Hematopoietic multipotent progenitor cell treated with erythropoietin and hydrocortisone succinate and interleukin-3 and kit ligand, for 15 days (in vitro differentiated cells): ENCODE results near the gene PGM5.

Source experiments
- DNase-seq: peaks from one replicate; pipeline ENCODE4 v3.0.0-alpha.2; 2015; ENCODE audit warnings: low spot score

The PGM5 gene

GRCh38 chr9:68496356-68496755, 139.9 kb downstream of the PGM5 start:
- no peak for DNase-seq

DNA sequence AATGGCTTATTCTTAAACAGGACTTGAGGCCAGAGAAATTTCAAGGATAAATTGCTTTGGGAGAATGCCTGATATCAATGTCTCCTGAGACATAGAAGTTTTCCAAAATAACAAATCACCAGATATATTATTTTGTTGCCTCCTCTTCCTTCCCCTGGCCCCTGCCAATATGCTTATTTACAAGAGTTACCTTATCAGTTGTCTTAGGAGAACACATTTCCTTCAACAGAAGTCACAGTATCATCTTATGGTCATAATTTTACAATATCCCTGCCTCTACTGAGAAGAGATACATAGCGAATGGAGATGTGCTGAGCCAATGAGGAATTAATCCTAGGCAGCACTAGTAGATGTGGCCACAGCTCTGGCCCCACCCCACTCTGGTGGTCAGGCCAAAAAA, 141.2 kb downstream of the PGM5 start:
- no peak for DNase-seq

DNA sequence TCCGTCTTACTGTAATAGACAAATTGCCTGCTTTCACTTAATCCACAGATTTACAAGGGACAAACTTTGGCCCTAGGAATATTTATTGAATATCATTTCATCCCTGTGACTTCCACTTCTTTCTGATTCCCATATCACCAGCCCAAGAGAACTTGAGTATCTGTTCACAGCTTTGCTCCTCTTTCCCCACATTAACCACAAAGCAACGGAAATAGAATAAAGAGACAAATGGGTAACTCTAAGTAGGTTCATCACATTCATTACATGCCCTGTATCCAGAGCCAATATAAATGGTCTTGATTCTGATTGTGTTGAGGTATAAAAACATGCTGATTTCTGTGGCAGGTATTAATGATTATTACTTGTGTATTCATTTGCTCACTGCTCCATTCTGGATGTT, 142.4 kb downstream of the PGM5 start:
- DNase-seq, result no peak

DNA sequence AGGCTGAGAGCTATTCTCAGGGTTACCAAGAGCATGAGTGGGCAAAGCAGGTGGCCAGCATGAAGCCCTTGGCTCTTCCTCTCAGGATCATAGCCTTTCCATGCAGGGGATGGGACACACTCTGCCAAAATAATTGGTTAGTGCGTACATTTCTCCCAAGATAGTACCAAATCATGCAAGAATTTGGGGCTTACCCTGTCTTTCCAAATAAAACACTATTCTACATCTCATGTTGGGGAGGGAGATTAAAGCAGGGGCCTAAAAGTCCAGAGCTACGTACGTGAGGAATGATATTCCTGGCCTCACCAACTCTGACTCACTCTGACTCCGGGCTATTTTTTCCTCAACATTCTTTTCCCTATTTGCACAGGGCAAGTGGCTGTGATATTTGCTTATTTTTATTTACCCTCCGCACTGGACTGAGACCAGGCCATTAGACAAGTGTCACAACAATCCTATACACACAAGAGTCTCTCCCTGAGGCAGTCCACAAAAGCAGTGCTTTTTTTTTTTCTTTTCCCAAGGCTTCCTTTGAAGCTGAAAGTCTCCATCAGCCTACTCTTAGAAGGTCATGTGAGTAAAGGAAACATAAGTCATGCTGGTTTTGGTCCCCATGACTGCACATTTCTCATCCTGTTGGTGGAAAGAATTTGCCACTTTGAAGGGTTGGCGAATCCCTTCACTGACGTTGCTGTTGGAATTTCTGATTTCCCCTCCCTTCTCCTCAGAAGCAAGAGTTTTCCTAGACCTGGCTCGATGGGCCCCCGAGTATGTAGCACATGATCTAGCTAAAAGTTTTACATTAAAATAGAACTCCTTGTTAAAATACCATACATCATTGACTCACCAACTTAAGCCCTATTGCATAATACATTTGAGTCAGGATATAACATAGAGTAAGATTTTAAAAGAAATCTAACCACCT, 144.3 kb downstream of the PGM5 start:
- DNase-seq, result no peak

GRCh38 chr9:68502279-68502678, 145.9 kb downstream of the PGM5 start:
- DNase-seq, result no peak

DNA sequence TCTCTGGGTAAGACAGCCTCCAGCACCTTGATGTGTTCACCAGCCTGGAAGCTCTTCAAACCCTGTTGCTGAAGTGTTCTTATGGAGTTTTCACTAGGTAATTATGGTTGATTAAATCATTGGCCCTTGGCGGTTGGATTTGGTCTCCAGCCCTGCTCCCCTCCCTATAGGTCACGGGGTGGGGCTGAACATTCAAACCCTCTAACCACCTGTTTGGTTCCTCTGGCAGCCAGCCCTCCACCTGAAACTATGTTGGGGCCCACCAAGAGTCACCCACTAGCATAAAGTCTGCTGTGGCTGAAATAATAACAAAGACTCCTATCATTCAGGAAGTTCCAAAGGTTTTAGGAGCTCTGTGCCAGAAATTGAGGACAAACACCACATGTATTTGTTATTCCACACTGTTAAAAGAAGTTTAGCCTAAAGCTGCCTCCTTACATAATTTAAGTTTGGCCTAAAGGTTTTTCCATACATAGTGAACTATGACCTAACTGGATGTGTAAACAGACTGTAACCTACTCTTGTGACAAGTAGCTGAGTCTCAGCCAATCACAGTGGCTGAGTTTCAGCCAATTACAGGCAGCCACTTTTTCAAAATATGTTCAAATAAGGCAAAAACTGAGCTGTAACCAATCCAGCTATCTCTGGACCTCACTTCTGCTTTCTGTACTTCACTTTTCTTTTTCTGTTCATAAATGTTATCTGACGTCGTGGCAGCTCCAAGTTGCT, 149.4 kb downstream of the PGM5 start:
- DNase-seq, result no peak

- no peak for DNase-seq
Measured at GRCh38 chr9:68506551-68506950, 150.1 kb downstream of the PGM5 start.

GRCh38 chr9:68507130-68507805, 150.9 kb downstream of the PGM5 start:
- no peak for DNase-seq

DNA sequence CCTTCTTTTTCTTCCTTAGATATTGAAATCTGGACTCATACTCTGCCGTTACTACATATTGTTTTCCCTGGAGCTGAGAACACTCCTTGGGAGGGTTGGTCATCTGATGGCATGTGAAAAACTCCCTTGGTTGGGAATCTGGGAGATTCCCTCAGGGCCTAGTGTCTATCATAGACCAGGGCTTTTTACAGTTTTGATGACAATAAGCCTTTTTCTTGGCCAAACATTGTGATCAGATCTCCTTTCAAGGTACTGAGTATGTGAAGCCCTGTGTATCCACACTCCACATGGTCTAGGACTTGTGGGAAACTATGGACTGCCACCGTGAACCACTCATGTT, 151.4 kb downstream of the PGM5 start:
- no peak for DNase-seq

DNA sequence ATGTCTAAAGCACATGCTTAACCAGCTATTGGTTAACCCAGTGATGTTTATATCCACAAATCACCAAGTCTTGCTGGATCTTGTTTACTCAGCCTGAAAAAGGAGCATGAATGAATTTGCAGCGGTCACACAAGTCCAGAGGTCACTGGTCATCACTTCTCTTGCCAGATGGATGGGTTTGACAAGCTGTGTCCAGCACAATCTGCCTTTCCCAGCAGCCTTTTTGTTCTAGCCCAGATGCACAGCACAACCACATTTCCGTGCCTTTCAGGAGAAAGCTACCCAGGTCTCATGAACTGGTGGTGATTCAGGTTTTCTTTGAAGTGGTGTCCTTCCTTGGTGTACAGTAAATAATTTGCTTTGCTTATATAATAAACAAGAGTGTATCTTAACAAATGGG, 152.1 kb downstream of the PGM5 start:
- DNase-seq, result no peak

DNA sequence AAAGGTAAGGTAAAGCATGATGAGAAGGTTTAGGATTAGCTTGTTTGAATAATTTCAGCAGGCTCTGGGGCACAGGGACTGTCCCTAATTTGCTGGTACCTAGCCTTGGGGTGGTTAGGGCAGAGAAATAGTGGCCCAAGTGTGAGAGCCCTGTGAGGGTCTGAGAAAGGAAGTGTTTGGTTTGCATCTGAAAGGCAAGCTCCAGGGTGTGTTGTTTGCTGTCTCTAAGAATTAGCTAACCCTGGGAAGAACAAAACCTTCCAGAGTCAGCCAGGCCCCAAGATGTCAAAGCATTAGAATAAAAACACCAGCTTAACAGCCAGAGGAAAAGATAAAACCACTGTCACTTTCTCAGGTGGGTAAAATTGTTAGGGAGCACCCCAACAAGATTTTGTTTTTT, 153.3 kb downstream of the PGM5 start:
- no peak for DNase-seq

DNA sequence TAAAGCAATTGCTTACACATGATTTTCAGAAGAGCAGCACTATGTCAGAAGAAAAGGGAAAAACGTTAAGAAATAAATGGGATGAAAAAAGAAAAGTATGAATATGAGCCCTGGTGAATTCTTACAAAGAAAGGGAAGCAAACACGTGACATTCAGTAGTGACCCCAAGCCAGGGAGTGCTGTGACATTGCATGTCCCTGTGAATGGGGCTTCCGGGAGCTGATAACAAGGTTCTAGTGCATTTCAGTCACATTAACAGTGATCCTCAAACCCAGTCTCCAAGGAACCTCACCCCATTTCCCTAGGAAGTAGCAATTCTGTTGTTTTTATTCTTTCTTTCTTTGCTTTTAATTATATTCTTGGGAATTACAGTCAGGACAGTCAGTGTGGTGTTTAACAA, 157.0 kb downstream of the PGM5 start:
- DNase-seq, result no peak

- no peak for DNase-seq
Measured at GRCh38 chr9:68513981-68514380, 157.6 kb downstream of the PGM5 start.

DNA sequence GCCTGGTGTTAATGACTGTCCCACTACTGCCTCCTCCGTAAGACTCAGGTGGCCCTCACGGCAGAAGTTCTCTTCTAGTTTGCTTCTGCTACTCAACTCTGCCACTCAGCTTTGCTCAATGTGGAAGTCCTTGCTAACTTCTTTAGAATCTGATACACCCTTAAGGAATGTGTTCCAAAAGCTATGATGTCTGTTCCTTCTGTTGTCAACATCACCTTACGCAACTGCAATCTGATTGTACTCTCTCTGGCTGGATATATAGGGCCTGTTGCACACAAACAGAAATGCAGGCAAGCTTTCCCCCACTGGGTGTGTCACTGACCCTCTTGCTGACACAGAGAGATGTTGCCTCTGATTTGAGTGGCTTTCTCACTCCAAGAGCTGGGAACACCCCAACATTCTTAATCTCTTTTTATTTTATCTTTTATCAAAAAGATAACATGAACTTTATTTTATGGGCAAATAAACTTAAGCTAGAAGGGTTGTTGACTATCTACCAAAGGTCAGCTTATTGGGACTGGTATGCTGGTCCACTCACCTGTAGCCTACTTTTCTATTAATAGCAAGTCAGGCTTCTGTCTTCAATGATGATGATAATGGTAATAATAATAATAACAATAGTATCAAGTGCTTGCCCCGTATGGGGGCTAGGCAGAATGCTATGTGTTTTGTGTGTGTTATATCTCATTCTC, 159.1 kb downstream of the PGM5 start:
- DNase-seq, result no peak

- no peak for DNase-seq
Measured at GRCh38 chr9:68522131-68522530, 165.7 kb downstream of the PGM5 start.

- no peak for DNase-seq
Measured at GRCh38 chr9:68522954-68523353, 166.5 kb downstream of the PGM5 start.

DNA sequence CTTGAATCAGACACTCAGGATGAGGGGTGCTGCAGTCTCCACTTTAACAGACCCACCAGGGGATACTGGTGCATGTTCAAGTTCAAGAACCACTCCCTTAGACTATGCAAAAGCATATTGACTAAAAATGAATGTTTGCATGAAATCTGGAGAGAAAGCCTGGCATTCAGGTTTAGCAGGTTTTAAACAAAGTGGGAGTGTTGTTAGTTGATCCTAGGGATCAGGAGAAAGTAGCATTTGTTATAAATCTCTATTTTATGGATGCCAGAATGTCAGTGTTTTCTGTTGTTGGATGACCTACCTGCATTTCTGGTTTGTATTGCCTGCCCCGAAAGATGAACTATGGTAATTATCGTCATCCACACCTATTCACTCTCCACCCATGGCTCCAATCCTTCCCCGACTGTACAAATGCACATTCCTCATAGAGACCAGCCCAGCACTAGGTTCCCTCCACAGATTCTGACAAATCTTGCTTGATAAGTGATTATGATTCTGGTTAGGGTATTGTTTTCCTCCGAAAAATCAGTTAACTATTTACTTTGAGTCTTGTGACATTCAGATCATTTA, 167.0 kb downstream of the PGM5 start:
- no peak for DNase-seq

DNA sequence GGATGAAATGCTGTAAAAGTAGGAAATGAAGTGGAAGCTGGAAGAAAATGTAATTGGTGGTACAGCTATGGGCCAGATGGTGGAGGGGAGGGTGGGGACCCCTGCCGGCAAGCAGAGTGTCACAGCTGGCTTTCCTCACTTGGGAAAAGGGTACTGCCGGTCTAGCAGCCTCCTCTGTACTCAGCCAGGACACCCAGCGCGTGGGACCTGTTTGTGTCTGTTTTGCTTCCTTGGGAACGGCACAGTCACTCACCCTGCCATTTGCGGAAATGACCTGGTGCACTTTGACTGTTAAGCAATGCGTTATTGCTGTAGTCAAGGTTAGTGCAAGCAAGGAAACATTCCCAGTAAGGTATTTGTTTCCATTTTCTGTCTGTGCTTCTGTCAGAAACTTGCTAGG, 174.2 kb downstream of the PGM5 start:
- no peak for DNase-seq

- no peak for DNase-seq
Measured at GRCh38 chr9:68532131-68532530, 175.7 kb downstream of the PGM5 start.

GRCh38 chr9:68533678-68534077, 177.3 kb downstream of the PGM5 start:
- DNase-seq, result no peak

- no peak for DNase-seq
Measured at GRCh38 chr9:68536876-68537615, 180.6 kb downstream of the PGM5 start.

GRCh38 chr9:68537616-68537880, 181.1 kb downstream of the PGM5 start:
- no peak for DNase-seq
